ENCODE results near the gene ABCA9.

Gene ABCA9

DNA sequence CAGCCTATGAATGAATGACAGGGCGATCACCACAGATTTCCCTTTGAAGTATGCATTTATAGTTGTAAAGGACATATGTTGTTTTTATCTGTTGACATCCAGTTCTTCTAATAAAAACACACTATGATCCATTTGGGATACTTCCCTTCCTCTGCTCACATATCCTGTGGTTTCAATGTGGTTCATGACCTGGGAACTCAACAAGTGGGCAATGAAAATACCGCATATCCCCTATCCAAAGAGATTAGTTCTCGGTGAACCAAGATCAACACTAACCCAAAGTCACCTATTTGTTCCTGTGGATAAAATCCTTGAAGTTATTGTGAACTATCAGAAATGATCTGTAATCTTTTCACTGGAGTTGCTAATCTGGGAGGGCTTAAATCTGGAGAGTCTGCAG lies 121.5 kb downstream of the ABCA9 start (continued):
- TF ChIP-seq GLIS1 (tag by site-specific recombination; IDR thresholded peaks at IDR 0.05) (no peak), ZNF416 (tag by site-specific recombination; IDR thresholded peaks at IDR 0.05) (no peak), ZNF747 (tag by site-specific recombination; IDR thresholded peaks at IDR 0.05) (no peak)
- TF ChIP-seq, protein P1, sequence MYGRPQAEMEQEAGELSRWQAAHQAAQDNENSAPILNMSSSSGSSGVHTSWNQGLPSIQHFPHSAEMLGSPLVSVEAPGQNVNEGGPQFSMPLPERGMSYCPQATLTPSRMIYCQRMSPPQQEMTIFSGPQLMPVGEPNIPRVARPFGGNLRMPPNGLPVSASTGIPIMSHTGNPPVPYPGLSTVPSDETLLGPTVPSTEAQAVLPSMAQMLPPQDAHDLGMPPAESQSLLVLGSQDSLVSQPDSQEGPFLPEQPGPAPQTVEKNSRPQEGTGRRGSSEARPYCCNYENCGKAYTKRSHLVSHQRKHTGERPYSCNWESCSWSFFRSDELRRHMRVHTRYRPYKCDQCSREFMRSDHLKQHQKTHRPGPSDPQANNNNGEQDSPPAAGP (tag by site-specific recombination; IDR thresholded peaks at IDR 0.05) = no peak

DNA sequence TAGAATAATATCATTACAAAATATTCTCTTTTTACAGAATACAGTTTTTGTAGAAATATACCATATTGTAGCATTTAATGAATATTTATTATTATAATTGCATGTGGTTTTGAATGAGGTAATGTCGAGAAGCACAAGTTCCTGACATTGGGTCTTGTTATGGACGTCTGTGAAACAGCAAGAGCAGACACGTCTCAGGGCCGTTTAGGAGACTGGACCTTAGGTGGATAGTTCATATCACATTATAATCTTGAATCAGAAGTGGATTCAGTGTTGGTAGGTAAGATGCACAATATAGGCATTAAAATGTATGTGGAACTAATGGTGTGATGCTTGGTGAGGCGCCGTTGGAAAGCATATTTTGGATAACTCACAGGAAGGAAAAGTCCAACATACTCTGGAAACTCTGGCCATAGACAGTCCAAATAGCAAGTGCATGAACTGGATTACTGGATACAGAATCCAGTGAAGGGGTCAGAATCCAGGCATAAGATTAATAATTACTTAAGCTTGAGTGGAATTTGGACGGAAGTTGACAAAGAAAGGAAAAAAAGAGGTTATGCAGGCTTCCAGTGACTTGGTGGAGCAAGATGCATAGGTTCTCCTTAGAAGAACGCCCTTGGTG lies 122.7 kb downstream of the ABCA9 start:
- Histone ChIP-seq H3K9me3 (ENCODE audit: control insufficient read depth, insufficient read depth, low read depth, low read length) (no peaks in the 10 kb centered on the region), H3K27ac (ENCODE audit: extremely low read depth, low read depth, low read length) (no peak overlapping the region), H3K4me3 (ENCODE audit: low read depth, low read length) (no peak overlapping the region), H3K4me1 (ENCODE audit: control insufficient read depth, insufficient read depth, low read length) (no peaks in the 10 kb centered on the region), H3K36me3 (ENCODE audit: control insufficient read depth in 2 of 2, insufficient read depth in 1 of 2, low read length in 2 of 2) (no peaks in the 10 kb centered on the region)
- TF ChIP-seq ZNF16 (tag by site-specific recombination; IDR thresholded peaks at IDR 0.05; ENCODE audit: low read depth) (no peak), ZNF530 (tag by site-specific recombination; IDR thresholded peaks at IDR 0.05; ENCODE audit: low read depth) (no peak), ZNF544 (tag by site-specific recombination; IDR thresholded peaks at IDR 0.05) (no peak), ZNF221 (tag by site-specific recombination; IDR thresholded peaks at IDR 0.05; ENCODE audit: borderline replicate concordance) (no peak), ZSCAN30 (tag by site-specific recombination; IDR thresholded peaks at IDR 0.05) (no peak), ZNF239 (tag by site-specific recombination; IDR thresholded peaks at IDR 0.05) (no peak), MZF1 (tag by site-specific recombination; IDR thresholded peaks at IDR 0.05; ENCODE audit: borderline replicate concordance) (no peak), ZNF146 (tag by site-specific recombination; IDR thresholded peaks at IDR 0.05) (no peak), ZNF10 (tag by site-specific recombination; IDR thresholded peaks at IDR 0.05) (no peak), ZNF423 (tag by site-specific recombination; IDR thresholded peaks at IDR 0.05) (no peak), ZNF555 (tag by site-specific recombination; conservative IDR thresholded peaks at IDR 0.05) (no peak), ZNF514 (tag by site-specific recombination; IDR thresholded peaks at IDR 0.05) (no peak), ZNF596 (tag by site-specific recombination; IDR thresholded peaks at IDR 0.05) (no peak), ZFP41 (tag by site-specific recombination; IDR thresholded peaks at IDR 0.05; ENCODE audit: borderline replicate concordance) (no peak), ZBTB21 (tag by site-specific recombination; IDR thresholded peaks at IDR 0.05) (no peak), ZNF184 (tag by site-specific recombination; IDR thresholded peaks at IDR 0.05) (no peak), ZNF132 (tag by site-specific recombination; IDR thresholded peaks at IDR 0.05; ENCODE audit: borderline replicate concordance) (no peak)
- TF ChIP-seq, protein P2, sequence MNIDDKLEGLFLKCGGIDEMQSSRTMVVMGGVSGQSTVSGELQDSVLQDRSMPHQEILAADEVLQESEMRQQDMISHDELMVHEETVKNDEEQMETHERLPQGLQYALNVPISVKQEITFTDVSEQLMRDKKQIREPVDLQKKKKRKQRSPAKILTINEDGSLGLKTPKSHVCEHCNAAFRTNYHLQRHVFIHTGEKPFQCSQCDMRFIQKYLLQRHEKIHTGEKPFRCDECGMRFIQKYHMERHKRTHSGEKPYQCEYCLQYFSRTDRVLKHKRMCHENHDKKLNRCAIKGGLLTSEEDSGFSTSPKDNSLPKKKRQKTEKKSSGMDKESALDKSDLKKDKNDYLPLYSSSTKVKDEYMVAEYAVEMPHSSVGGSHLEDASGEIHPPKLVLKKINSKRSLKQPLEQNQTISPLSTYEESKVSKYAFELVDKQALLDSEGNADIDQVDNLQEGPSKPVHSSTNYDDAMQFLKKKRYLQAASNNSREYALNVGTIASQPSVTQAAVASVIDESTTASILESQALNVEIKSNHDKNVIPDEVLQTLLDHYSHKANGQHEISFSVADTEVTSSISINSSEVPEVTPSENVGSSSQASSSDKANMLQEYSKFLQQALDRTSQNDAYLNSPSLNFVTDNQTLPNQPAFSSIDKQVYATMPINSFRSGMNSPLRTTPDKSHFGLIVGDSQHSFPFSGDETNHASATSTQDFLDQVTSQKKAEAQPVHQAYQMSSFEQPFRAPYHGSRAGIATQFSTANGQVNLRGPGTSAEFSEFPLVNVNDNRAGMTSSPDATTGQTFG (tag by site-specific recombination; IDR thresholded peaks at IDR 0.05; ENCODE audit: borderline replicate concordance) = no peak
- ChIA-PET POLR2A (no interaction called here), CTCF (no interaction called here)

DNA sequence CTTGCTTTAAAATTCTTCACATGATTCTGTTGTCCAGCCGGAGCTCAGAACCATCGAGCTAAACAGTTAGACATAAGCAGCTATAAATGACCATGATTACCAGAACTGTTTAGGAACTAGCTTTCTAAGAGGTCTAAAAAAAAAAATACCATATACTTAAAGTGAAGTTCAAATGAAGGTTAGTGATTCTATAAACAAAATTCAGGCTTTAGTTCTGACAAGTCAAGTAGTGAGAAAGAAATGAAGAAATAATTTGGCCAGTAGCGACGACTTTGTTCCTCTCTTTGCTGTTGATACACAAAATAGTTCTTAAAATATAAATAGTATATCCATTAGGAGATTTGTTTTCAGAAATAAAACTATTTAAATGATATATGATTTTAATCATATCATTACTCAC lies 133.2 kb downstream of the ABCA9 start:
- Histone ChIP-seq H3K36me3 (ENCODE audit: control insufficient read depth in 2 of 2, insufficient read depth in 1 of 2, low read length in 2 of 2) (no peaks in the 10 kb centered on the region), H3K27ac (ENCODE audit: extremely low read depth, low read depth, low read length) (no peak overlapping the region), H3K4me3 (ENCODE audit: low read depth, low read length) (no peak overlapping the region), H3K9me3 (ENCODE audit: control insufficient read depth, insufficient read depth, low read depth, low read length) (no peaks in the 10 kb centered on the region), H3K4me1 (ENCODE audit: control insufficient read depth, insufficient read depth, low read length) (no peaks in the 10 kb centered on the region)
- POLR2A ChIA-PET = no interaction called here
- TF ChIP-seq ZNF624 (tag by site-specific recombination; IDR thresholded peaks at IDR 0.05) = no peak
- no peak for TF ChIP-seq ZSCAN23 (tag by site-specific recombination; IDR thresholded peaks at IDR 0.05)
- TF ChIP-seq ZNF292 (tag by site-specific recombination; IDR thresholded peaks at IDR 0.05; ENCODE audit: borderline replicate concordance, low read depth) = no peak
- TF ChIP-seq ZFP37 (tag by site-specific recombination; IDR thresholded peaks at IDR 0.05) = no peak
- no peak for TF ChIP-seq ZNF423 (tag by site-specific recombination; IDR thresholded peaks at IDR 0.05)
- TF ChIP-seq ZNF571 (tag by site-specific recombination; IDR thresholded peaks at IDR 0.05) = no peak
- no peak for TF ChIP-seq ZSCAN30 (tag by site-specific recombination; IDR thresholded peaks at IDR 0.05)
- no peak for TF ChIP-seq ZNF16 (tag by site-specific recombination; IDR thresholded peaks at IDR 0.05; ENCODE audit: low read depth)
- no peak for TF ChIP-seq ZNF169 (tag by site-specific recombination; IDR thresholded peaks at IDR 0.05)
- CTCF ChIA-PET = interaction anchor here (0.7 kb wide), 1 partner anchor 307 kb away, joined by 4 read pairs; no protein-coding TSS in a partner anchor
